HG02852 (cell line): ENCODE results near the gene ANXA8L1.
"Not testable (repeated sequence)": the region's sequence is repeated elsewhere in the genome, so short reads cannot be mapped to it uniquely, and the experiment has no call there.

Experiments used
- ATAC-seq: cut with Tn5 transposase; IDR thresholded peaks from one replicate; pipeline ENCODE4 v1.9.1; 2021; ENCODE audit warnings: mild to moderate bottlenecking, moderate library complexity; ENCODE audit not compliant: unreplicated experiment

Gene ANXA8L1

GRCh38 chr10:46397767-46398166 lies 22.2 kb downstream of the ANXA8L1 start:
- not testable (repeated sequence) for ATAC-seq

DNA sequence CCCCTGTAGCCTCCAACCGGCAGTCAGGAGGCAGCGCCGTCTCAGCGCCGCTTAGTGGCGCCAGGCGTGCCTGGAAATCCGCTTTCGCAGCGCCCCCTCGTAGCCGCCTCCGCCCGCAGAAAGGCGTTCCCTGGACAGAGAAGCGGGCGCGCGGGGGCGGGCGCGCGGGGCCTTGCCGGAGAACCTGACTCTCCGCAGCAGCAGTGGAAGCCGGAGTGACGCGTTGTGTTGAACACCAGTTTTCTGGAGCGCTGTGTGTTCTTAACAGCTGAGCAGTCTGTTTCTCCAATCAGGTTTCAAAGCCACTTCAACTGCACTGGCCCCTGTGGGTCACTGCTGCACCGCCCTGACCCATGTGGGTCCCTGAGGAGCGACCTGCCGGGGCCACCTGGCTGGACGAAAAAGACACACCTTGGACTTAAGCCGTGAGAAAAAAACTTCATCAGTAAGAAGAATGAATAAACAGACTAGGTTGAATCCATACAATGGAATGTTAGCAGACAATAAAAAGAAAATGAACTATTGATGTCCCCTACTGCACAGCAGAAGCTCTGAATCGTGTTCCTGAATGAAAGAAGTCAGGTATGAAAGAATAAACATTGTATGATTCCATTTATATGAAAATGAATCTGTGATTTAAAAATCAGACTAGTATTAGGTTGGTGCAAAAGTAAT lies 22.8 kb downstream of the ANXA8L1 start:
- ATAC-seq, result not testable (repeated sequence)

- not testable (repeated sequence) for ATAC-seq
These were observed 34.0 kb downstream of the ANXA8L1 start for GRCh38 chr10:46409556-46409955.

GRCh38 chr10:46411123-46411522 lies 35.5 kb downstream of the ANXA8L1 start:
- not testable (repeated sequence) for ATAC-seq

DNA sequence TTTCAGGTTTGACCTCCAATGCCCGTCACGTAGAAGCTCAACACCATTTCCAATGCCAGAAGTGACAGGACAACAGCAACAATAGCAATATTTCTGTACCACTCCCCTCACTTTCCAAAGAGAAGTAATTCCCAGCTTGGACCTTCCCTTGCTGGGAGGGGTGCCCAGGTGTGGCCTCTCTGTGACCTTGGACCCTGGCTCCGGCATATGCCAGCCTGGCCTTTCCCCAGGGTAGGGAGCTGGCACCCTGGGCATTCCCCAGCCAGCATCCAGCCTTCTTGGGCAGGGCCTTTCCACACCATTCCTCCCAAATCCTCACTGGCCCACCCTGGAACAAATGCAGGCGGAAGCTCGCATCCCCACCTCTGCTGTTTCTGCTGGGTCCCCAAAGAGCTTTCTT lies 37.1 kb downstream of the ANXA8L1 start:
- ATAC-seq, result not testable (repeated sequence)

- peak; percentile 59 for ATAC-seq
These were observed 39.7 kb downstream of the ANXA8L1 start for GRCh38 chr10:46415291-46415690.

DNA sequence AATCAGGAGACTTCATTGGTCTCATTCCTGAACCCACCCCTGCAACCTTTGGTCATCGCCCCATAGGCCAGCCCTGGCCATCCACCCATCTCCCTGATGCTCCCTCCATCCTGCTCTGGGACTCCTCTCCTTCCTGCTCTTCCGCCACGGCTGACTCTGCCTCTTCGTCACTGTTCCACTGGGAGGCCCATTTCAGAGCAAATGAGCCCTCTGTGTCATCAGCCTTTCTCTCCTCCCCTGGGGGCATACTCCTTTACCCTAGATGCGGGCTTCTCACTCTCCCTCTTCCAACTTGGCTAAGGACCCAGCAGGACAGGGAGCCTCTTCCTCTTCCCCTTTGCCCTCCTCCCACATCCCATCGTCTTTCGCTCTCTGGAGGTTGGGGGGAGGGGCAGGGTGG lies 42.7 kb downstream of the ANXA8L1 start:
- not testable (repeated sequence) for ATAC-seq

DNA sequence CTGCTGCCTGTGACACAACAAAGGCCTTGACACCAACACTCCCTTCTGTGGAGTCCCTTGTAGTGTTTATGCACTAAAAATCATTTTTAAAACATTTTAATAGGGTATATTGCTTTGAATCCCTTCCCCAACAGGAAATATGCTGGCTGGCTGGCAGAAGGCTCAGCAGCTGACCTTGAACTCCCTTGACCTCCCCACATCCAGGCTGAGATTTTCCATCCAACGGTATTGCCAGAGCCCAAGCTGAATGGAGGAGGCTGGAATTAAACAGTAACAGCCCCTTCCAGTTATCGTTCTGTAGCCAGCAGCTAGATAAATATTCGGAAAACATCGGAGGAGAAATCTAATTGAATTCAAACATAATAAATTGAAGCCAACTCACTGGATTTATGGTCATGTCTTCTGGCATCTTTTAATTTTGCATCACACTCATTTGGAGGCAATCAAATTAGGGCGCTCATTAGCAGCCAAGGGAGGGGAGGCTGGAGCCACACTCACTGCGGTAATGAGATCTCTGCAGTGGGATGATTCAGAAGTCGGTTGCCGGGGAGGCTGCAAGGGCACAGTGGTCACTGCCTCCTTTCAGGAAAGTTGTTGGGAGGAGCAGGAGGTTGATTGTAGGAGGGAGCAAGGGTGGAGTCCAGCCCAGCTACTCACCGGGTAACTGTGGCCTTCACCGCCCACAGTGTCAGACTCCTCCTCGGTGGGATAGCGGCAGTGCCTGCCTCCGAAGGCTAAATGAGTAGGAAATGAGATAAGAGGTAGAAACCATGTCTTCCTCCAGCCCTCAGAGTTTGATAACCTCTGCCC lies 44.2 kb downstream of the ANXA8L1 start:
- not testable (repeated sequence) for ATAC-seq

DNA sequence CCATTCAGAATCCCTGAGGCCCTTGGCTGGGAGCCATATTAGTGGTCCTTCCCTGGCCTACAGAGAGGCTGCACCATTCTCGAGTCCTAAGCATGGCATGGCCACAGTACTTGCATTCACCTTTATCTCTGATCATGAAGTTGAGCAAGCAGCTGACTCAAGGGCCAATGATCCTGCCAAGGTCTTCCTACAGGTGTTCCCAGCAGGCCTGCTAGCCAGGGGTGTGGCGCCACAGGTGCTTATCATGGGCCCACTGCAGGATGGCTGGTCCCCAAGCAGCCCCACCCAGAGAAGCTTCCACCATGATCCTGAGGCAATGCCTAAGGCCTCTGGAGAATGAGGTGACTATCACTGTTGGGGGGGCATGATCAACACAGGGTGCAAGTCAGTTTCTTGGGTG lies 48.0 kb downstream of the ANXA8L1 start:
- not testable (repeated sequence) for ATAC-seq

- not testable (repeated sequence) for ATAC-seq
These were observed 65.4 kb downstream of the ANXA8L1 start for GRCh38 chr10:46440942-46441341.
